PC-3 (cell line): ENCODE results near the gene TGFA.

ENCODE experiments used
- EZH2 ChIP-seq: fragments of 300-600 bp; sonication (generic); IDR thresholded peaks from one replicate; pipeline ENCODE4 v1.6.1; 2017; ENCODE audit warnings: antibody characterized with exemption, mild to moderate bottlenecking, low read length; ENCODE audit not compliant: unreplicated experiment
- EZH2phosphoT487 ChIP-seq: fragments of 300-600 bp; sonication (generic); IDR thresholded peaks from 2 replicates; pipeline ENCODE4 v1.6.1; 2018; ENCODE audit warnings: mild to moderate bottlenecking, antibody characterized with exemption, low read length, borderline replicate concordance
- TF ChIP-seq, protein P1 (sequence below): fragments of 300-600 bp; sonication (generic); conservative IDR thresholded peaks from 2 replicates; pipeline ENCODE4 v1.5.1; 2017; ENCODE audit warnings: antibody characterized with exemption, low read depth, mild to moderate bottlenecking, low read length

DNA sequence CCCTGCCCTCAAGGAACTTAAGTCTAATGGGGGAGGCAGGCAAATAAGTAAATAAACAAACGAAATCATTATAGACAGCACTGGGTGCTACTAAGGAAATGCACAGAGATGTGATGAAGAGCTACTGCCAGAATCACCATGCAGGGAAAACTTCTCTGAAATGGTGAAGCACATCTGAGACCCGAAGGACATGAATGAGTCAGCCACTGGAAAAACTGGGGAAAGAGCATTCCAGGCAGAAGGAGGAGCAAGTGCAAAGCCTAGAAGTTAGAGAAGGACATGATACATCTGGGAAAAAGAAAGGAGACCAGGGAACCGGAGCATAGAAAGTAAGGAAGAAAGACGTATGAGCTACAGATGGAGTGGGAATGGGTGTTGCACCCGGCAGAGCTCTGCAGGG lies 56.8 kb downstream of the TGFA start:
- TF ChIP-seq, protein P1, sequence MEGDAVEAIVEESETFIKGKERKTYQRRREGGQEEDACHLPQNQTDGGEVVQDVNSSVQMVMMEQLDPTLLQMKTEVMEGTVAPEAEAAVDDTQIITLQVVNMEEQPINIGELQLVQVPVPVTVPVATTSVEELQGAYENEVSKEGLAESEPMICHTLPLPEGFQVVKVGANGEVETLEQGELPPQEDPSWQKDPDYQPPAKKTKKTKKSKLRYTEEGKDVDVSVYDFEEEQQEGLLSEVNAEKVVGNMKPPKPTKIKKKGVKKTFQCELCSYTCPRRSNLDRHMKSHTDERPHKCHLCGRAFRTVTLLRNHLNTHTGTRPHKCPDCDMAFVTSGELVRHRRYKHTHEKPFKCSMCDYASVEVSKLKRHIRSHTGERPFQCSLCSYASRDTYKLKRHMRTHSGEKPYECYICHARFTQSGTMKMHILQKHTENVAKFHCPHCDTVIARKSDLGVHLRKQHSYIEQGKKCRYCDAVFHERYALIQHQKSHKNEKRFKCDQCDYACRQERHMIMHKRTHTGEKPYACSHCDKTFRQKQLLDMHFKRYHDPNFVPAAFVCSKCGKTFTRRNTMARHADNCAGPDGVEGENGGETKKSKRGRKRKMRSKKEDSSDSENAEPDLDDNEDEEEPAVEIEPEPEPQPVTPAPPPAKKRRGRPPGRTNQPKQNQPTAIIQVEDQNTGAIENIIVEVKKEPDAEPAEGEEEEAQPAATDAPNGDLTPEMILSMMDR, result no peak
- TF ChIP-seq EZH2phosphoT487 (no peak), EZH2 (no peak)
